ENCODE data around the gene GTF2F2.

The GTF2F2 gene

GRCh38 chr13:45305079-45305478 lies 184.8 kb downstream of the GTF2F2 start:
- DNase-seq: no peak

GRCh38 chr13:45306966-45307365 lies 186.7 kb downstream of the GTF2F2 start:
- no peak for DNase-seq

- DNase-seq: no peak
Measured at GRCh38 chr13:45310341-45311131, 190.2 kb downstream of the GTF2F2 start.

- no peak for DNase-seq
Measured at GRCh38 chr13:45314822-45315221, 194.5 kb downstream of the GTF2F2 start.

- DNase-seq: no peak
Measured at GRCh38 chr13:45315520-45316167, 195.3 kb downstream of the GTF2F2 start.

- DNase-seq: no peak
Measured at GRCh38 chr13:45316338-45316737, 196.0 kb downstream of the GTF2F2 start.

GRCh38 chr13:45316996-45317395 lies 196.7 kb downstream of the GTF2F2 start:
- DNase-seq: no peak

- no peak for DNase-seq
Measured at GRCh38 chr13:45320876-45321629, 200.7 kb downstream of the GTF2F2 start.

GRCh38 chr13:45325806-45326205 lies 205.5 kb downstream of the GTF2F2 start:
- DNase-seq: no peak

GRCh38 chr13:45327253-45327955 lies 207.1 kb downstream of the GTF2F2 start:
- no peak for DNase-seq

GRCh38 chr13:45328661-45329111 lies 208.4 kb downstream of the GTF2F2 start:
- no peak for DNase-seq

GRCh38 chr13:45331123-45331619 lies 210.9 kb downstream of the GTF2F2 start:
- no peak for DNase-seq

- no peak for DNase-seq
Measured at GRCh38 chr13:45331692-45332035, 211.4 kb downstream of the GTF2F2 start.

- DNase-seq: no peak
Measured at GRCh38 chr13:45332036-45332830, 211.9 kb downstream of the GTF2F2 start.

GRCh38 chr13:45332831-45333219 lies 212.5 kb downstream of the GTF2F2 start:
- no peak for DNase-seq

- no peak for DNase-seq
Measured at GRCh38 chr13:45333251-45333976, 213.1 kb downstream of the GTF2F2 start.

Data from activated CD4-positive, CD25-positive, alpha-beta regulatory T cell (primary cell).